HEK293 (cell line): ENCODE measurements around the gene B3GALNT1.

Experiments used
- CTCF ChIA-PET: fragments of 350-600 bp; formaldehyde crosslinking; extraction: SDS; loops from one replicate; lab custom pipeline; 2021; ENCODE audit warnings: antibody characterized with exemption; lab: Yijun Ruan, JAX
- POLR2A ChIA-PET: fragments of 300-600 bp; formaldehyde crosslinking; extraction: SDS; loops from one replicate; lab custom pipeline; 2020; ENCODE audit warnings: antibody characterized with exemption, inconsistent platforms; lab: Yijun Ruan, JAX
- H3K27ac ChIP-seq: fragments of 200-500 bp; sonication (Bioruptor generic); 2 replicates; pipeline ENCODE4 v1.5.1; 2014; ENCODE audit warnings: low read depth, low read length, control low read depth, inconsistent platforms; ENCODE audit errors: extremely low read depth
- H3K36me3 ChIP-seq, 2 experiments: fragments of 200-500 bp in 1 of 2; sonication (Bioruptor generic) in 1 of 2; 1 replicate in 1 of 2; 2 replicates in 1 of 2; pipeline ENCODE4 v1.5.1; 2014 to 2017; ENCODE audit warnings: inconsistent platforms in 2 of 2, low read length in 2 of 2; ENCODE audit not compliant: control insufficient read depth in 2 of 2, insufficient read depth in 1 of 2
- H3K4me1 ChIP-seq: fragments of 200-500 bp; sonication (Bioruptor generic); 2 replicates; pipeline ENCODE4 v1.5.1; 2014; ENCODE audit warnings: mild to moderate bottlenecking, low read length, inconsistent platforms; ENCODE audit not compliant: control insufficient read depth, insufficient read depth
- H3K4me3 ChIP-seq: 2 replicates; pipeline ENCODE4 v1.5.1; 2011; ENCODE audit warnings: low read depth, mild to moderate bottlenecking, control low read depth, low read length, moderate library complexity
- H3K9me3 ChIP-seq: fragments of 200-500 bp; sonication (Bioruptor generic); 2 replicates; pipeline ENCODE4 v1.5.1; 2014; ENCODE audit warnings: low read depth, low read length, inconsistent platforms; ENCODE audit not compliant: control insufficient read depth, insufficient read depth
- GLIS1 ChIP-seq: fragments of 450-650 bp; formaldehyde crosslinking; IDR thresholded peaks from 2 replicates; pipeline ENCODE4 v1.5.1; 2016; ENCODE audit warnings: missing biosample characterization, missing genetic modification characterization
- HOXD13 ChIP-seq: sonication (generic); formaldehyde crosslinking; IDR thresholded peaks from 2 replicates; pipeline ENCODE4 v1.8.0; 2022; ENCODE audit warnings: missing genetic modification reagents, borderline replicate concordance
- INSM2 ChIP-seq: fragments of 450-650 bp; formaldehyde crosslinking; IDR thresholded peaks from 2 replicates; pipeline ENCODE4 v1.5.1; 2016; ENCODE audit warnings: missing biosample characterization, missing genetic modification characterization
- KLF1 ChIP-seq: fragments of 450-650 bp; formaldehyde crosslinking; IDR thresholded peaks from 2 replicates; pipeline ENCODE4 v1.5.1; 2016; ENCODE audit warnings: missing biosample characterization, missing genetic modification characterization
- KLF7 ChIP-seq: fragments of 450-650 bp; formaldehyde crosslinking; IDR thresholded peaks from 2 replicates; pipeline ENCODE4 v1.5.1; 2016; ENCODE audit warnings: missing biosample characterization, missing genetic modification characterization, borderline replicate concordance
- MZF1 ChIP-seq: fragments of 450-650 bp; formaldehyde crosslinking; IDR thresholded peaks from 2 replicates; pipeline ENCODE4 v1.5.1; 2017; ENCODE audit warnings: missing biosample characterization, missing genetic modification characterization, borderline replicate concordance
- PRDM1 ChIP-seq: fragments of 450-650 bp; formaldehyde crosslinking; IDR thresholded peaks from 2 replicates; pipeline ENCODE4; 2016; ENCODE audit warnings: missing biosample characterization, missing genetic modification characterization
- PRDM6 ChIP-seq: fragments of 450-650 bp; formaldehyde crosslinking; IDR thresholded peaks from 2 replicates; pipeline ENCODE4 v1.5.1; 2017; ENCODE audit warnings: missing biosample characterization, missing genetic modification characterization
- WT1 ChIP-seq: fragments of 450-650 bp; formaldehyde crosslinking; IDR thresholded peaks from 2 replicates; pipeline ENCODE4 v1.5.1; 2016; ENCODE audit warnings: missing biosample characterization, missing genetic modification characterization
- YY1 ChIP-seq: fragments of 450-650 bp; formaldehyde crosslinking; IDR thresholded peaks from 2 replicates; pipeline ENCODE4 v1.5.1; 2018; ENCODE audit warnings: missing biosample characterization, missing genetic modification characterization
- ZBTB17 ChIP-seq: fragments of 450-650 bp; formaldehyde crosslinking; IDR thresholded peaks from 2 replicates; pipeline ENCODE4 v1.5.1; 2016; ENCODE audit warnings: missing biosample characterization, missing genetic modification characterization
- ZBTB7A ChIP-seq: fragments of 450-650 bp; formaldehyde crosslinking; IDR thresholded peaks from 2 replicates; pipeline ENCODE4 v1.5.1; 2016; ENCODE audit warnings: low read depth, missing biosample characterization, missing genetic modification characterization
- ZIC2 ChIP-seq: fragments of 450-650 bp; formaldehyde crosslinking; IDR thresholded peaks from 2 replicates; pipeline ENCODE4 v1.5.1; 2016; ENCODE audit warnings: missing biosample characterization, missing genetic modification characterization
- ZNF112 ChIP-seq: fragments of 450-650 bp; formaldehyde crosslinking; IDR thresholded peaks from 2 replicates; pipeline ENCODE4 v1.5.0; 2017; ENCODE audit warnings: missing biosample characterization, missing genetic modification characterization
- ZNF140 ChIP-seq: fragments of 450-650 bp; formaldehyde crosslinking; IDR thresholded peaks from 2 replicates; pipeline ENCODE4 v1.5.1; 2016; ENCODE audit warnings: missing biosample characterization, missing genetic modification characterization
- ZNF16 ChIP-seq: fragments of 450-650 bp; formaldehyde crosslinking; IDR thresholded peaks from 2 replicates; pipeline ENCODE4 v1.5.1; 2016; ENCODE audit warnings: low read depth, missing biosample characterization, missing genetic modification characterization
- ZNF184 ChIP-seq: fragments of 450-650 bp; IDR thresholded peaks from 2 replicates; pipeline ENCODE4 v1.5.1; 2018; ENCODE audit warnings: missing biosample characterization, mild to moderate bottlenecking, missing genetic modification characterization
- ZNF19 ChIP-seq: fragments of 450-650 bp; formaldehyde crosslinking; IDR thresholded peaks from 2 replicates; pipeline ENCODE4; 2016; ENCODE audit warnings: missing biosample characterization, missing genetic modification characterization, low read depth
- ZNF214 ChIP-seq: fragments of 450-650 bp; formaldehyde crosslinking; IDR thresholded peaks from 2 replicates; pipeline ENCODE4 v1.5.1; 2017; ENCODE audit warnings: missing biosample characterization, mild to moderate bottlenecking, missing genetic modification characterization, borderline replicate concordance
- ZNF221 ChIP-seq: fragments of 450-650 bp; formaldehyde crosslinking; IDR thresholded peaks from 2 replicates; pipeline ENCODE4 v1.5.1; 2017; ENCODE audit warnings: missing biosample characterization, missing genetic modification characterization, borderline replicate concordance
- ZNF26 ChIP-seq: fragments of 450-650 bp; formaldehyde crosslinking; IDR thresholded peaks from 2 replicates; pipeline ENCODE4 v1.5.1; 2016; ENCODE audit warnings: missing biosample characterization, missing genetic modification characterization
- ZNF292 ChIP-seq: fragments of 450-650 bp; formaldehyde crosslinking; IDR thresholded peaks from 2 replicates; pipeline ENCODE4 v1.5.1; 2016; ENCODE audit warnings: low read depth, missing biosample characterization, missing genetic modification characterization, borderline replicate concordance
- ZNF335 ChIP-seq: fragments of 450-650 bp; formaldehyde crosslinking; conservative IDR thresholded peaks from 2 replicates; pipeline ENCODE4 v1.5.1; 2016; ENCODE audit warnings: missing biosample characterization, missing genetic modification characterization
- ZNF544 ChIP-seq: fragments of 450-650 bp; formaldehyde crosslinking; IDR thresholded peaks from 2 replicates; pipeline ENCODE4 v1.5.0; 2017; ENCODE audit warnings: missing biosample characterization, missing genetic modification characterization
- ZNF585B ChIP-seq: fragments of 450-650 bp; formaldehyde crosslinking; IDR thresholded peaks from 2 replicates; pipeline ENCODE4 v1.5.1; 2016; ENCODE audit warnings: missing biosample characterization, missing genetic modification characterization
- ZNF600 ChIP-seq: fragments of 450-650 bp; formaldehyde crosslinking; IDR thresholded peaks from 2 replicates; pipeline ENCODE4 v1.5.1; 2016; ENCODE audit warnings: missing biosample characterization, missing genetic modification characterization
- ZNF660 ChIP-seq: fragments of 450-650 bp; IDR thresholded peaks from 2 replicates; pipeline ENCODE4 v1.5.1; 2018; ENCODE audit warnings: missing biosample characterization, mild to moderate bottlenecking, missing genetic modification characterization
- ZNF707 ChIP-seq: fragments of 450-650 bp; formaldehyde crosslinking; IDR thresholded peaks from 2 replicates; pipeline ENCODE4 v1.5.1; 2016; ENCODE audit warnings: missing biosample characterization, missing genetic modification characterization

The B3GALNT1 gene

DNA sequence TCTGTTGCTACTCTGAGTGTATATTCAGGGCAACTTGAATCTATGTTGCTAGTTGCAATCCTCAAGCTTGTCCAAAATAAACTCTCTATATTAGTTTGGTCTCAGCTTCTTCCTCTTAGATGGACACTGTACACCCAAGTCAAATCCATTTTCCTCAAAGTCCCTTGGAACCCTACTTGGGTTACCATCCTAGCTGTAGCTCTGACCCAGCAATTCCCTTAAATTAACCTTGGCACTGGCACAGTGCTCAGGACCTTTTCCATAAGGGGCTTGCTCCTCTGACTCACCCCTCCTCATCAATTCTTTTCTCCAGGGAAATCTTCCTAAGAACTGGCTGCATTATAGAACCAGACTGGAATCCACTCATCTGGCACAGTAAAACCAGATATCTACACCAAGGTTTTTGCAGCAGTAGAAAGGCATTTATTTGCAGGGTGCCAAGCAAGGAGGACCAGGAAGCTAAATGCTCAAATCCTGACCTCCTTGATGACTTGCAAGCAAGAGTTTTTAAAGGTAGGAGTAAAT lies 44.9 kb upstream of the B3GALNT1 start (continued):
- TF ChIP-seq ZNF660 (tag by site-specific recombination) (no peak), ZNF112 (no peak), ZNF214 (tag by site-specific recombination) (no peak), YY1 (tag by site-specific recombination) (no peak), PRDM1 (no peak), ZNF221 (tag by site-specific recombination) (no peak)

DNA sequence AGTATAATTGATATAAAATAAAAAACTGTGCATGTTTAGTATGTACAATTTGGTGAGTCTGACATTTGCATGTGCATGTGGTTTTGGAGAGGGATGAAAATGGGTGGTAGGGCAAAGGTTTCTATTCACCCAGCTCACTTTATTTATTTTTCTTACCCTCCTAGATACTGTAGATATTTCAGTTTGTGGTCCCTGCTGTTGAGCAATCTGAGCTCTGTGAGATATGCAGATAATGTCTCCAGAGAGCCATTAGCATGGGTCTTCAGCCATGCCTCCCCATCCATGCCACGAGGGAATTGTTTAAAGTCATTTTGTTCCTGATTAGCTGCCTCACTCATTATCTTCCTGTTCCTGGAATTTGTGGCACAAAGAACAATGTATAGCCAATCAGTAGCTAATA lies 44.4 kb upstream of the B3GALNT1 start:
- Histone ChIP-seq H3K4me1 (no peaks in the 10 kb centered on the region), H3K27ac (no peak overlapping the region), H3K4me3 (no peak overlapping the region), H3K36me3 (no peaks in the 10 kb centered on the region), H3K9me3 (no peaks in the 10 kb centered on the region)
- TF ChIP-seq ZBTB17 (tag by site-specific recombination) (no peak), ZNF335 (tag by site-specific recombination) (no peak), HOXD13 (CRISPR knock-in tag) (no peak), ZBTB7A (tag by site-specific recombination) (no peak), ZNF26 (tag by site-specific recombination) (no peak), ZNF184 (no peak), PRDM6 (tag by site-specific recombination) (no peak), ZNF292 (tag by site-specific recombination) (no peak), ZNF707 (tag by site-specific recombination) (no peak), ZNF600 (tag by site-specific recombination) (no peak), ZNF585B (tag by site-specific recombination) (no peak), ZNF16 (tag by site-specific recombination) (no peak), ZNF140 (no peak), MZF1 (tag by site-specific recombination) (no peak), ZNF544 (tag by site-specific recombination) (no peak), ZNF19 (tag by site-specific recombination) (no peak), WT1 (tag by site-specific recombination) (no peak)
- ChIA-PET POLR2A (interaction anchor here (0.6 kb wide), 1 partner anchor 173 kb away, joined by 3 read pairs; no protein-coding TSS in a partner anchor), CTCF (no interaction called here)

DNA sequence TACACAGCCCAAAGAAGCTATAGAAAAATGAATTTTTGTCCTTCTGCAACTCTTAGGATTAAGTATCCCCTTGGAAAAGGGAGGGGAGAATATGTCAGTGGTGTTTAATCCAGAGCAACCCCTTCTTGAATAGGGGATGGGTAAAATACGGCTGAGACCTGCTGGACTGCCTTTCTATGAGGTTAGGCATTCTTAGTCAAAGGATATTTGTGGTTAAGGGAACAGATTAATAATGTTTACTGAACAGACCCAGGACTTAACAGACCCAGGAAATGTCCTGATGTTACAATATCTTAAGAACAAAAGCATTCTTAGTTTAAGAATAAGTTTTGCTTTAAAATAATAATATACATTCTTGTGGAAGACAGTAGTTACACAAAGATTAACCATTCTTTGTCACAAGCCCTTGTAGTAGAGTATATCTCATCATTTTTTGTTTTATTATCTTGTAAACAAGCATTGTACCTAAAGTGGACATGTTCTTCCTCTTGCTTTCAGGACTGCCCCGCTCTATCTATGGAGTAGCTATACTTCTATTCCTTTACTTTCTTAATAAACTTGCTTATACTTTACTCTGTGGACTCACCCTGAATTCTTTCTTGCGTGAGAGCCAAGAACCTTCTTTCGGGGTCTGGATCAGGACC lies 43.8 kb upstream of the B3GALNT1 start:
- Histone ChIP-seq H3K36me3 (no peaks in the 10 kb centered on the region), H3K4me1 (no peaks in the 10 kb centered on the region), H3K9me3 (no peaks in the 10 kb centered on the region), H3K27ac (no peak overlapping the region), H3K4me3 (no peak overlapping the region)
- TF ChIP-seq GLIS1 (tag by site-specific recombination), result no peak
- TF ChIP-seq PRDM1, result no peak
- no peak for TF ChIP-seq ZNF221 (tag by site-specific recombination)
- no peak for TF ChIP-seq KLF7 (tag by site-specific recombination)
- no peak for TF ChIP-seq INSM2 (tag by site-specific recombination)
- no peak for TF ChIP-seq ZIC2 (tag by site-specific recombination)
- TF ChIP-seq KLF1, result no peak
- ChIA-PET POLR2A (no interaction called here), CTCF (no interaction called here)
